GM21529 (cell line): Measurements from ENCODE around the gene TRAPPC2L.
"Not testable (repeated sequence)": the region's sequence is repeated elsewhere in the genome, so short reads cannot be mapped to it uniquely, and the experiment has no call there.

Experiments
- ATAC-seq: cut with Tn5 transposase; IDR thresholded peaks from one replicate; pipeline ENCODE4 v1.9.1; 2021; ENCODE audit not compliant: unreplicated experiment

Gene TRAPPC2L

DNA sequence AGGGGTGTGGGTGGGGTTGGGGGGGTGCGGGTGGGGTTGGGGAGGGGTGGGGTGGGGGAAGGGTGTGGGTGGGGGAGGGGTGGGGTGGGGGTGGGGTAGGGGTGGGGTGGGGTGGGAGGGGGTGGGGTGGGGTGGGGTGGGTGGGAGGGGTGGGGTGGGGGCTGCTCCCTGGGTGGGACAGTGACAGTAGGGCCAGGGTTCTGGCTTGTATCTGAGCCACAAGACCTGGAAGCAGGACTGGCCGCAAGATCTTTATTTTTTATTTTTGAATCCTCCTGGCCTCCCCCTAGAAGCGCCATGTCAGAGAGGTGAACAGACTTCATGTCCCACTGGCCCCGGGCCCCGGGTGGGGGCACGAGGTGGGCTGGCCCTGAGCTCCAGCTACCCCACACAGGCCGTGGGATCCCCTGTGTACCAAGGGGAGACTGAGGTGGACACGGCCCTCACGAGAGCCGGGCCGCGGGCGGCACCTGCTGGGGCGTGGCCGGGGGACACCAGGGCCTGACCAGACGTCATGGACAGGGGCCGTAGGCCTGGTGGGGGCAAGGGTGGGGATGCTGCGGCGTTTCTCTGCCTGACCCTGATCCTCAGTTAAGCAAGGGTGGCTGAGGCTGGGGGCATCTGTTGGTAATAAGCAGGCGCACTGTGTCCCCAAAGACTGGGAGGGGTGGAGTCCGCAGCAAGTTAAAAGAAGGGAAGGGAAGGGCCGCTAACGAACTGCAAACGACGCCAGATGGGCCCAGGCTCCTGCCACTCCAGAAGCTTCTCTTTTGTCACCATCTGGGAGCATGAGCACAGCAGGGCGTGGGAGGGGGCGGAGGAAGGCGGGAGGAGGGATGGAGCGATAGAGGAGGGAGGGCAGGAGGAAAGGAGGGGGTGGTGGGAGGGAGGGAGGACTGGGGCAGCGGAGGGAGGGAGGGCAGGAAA, 31.8 kb downstream of the TRAPPC2L start:
- no peak for ATAC-seq

GRCh38 chr16:88889702-88890352, 32.9 kb downstream of the TRAPPC2L start:
- not testable (repeated sequence) for ATAC-seq

DNA sequence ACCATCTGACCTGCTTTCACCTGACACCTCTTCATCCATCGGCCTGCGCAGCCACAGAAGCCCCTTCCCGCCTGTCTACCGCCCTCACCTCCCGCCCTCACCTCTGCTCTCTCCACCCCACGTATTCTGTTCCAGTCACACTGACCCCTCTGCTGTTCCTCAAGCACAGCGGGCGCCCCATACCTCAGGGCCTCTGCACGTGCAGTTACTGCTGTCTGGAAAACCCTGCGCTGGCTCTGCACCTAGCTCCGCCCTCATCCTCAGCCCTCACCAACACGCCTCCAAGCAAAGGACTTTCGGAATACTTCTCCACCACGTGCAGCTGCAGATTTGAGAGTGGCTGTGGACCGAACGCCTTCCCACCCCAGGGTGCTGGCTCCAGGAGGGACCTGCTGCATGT, 34.2 kb downstream of the TRAPPC2L start:
- ATAC-seq, result no peak

DNA sequence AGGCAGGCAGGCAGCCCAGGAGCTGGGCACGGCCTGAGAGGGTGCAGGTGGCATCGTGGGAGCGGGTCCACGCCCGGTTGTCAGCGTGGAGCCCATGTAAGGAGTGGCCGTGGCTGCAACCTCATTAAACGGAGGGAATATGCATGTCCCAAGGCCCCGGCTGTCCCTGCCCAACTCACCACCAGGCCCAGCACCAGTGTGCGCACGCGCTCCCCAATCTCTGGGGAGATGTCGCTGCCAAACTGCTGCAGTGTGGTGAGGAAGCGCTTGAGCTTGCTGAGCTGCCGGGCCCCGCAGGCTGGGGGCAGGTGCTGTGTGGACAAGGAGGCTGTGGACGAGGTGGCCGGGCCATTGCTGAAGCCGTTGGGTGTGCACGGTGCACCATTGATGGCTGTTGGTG, 35.1 kb downstream of the TRAPPC2L start:
- ATAC-seq, result no peak

DNA sequence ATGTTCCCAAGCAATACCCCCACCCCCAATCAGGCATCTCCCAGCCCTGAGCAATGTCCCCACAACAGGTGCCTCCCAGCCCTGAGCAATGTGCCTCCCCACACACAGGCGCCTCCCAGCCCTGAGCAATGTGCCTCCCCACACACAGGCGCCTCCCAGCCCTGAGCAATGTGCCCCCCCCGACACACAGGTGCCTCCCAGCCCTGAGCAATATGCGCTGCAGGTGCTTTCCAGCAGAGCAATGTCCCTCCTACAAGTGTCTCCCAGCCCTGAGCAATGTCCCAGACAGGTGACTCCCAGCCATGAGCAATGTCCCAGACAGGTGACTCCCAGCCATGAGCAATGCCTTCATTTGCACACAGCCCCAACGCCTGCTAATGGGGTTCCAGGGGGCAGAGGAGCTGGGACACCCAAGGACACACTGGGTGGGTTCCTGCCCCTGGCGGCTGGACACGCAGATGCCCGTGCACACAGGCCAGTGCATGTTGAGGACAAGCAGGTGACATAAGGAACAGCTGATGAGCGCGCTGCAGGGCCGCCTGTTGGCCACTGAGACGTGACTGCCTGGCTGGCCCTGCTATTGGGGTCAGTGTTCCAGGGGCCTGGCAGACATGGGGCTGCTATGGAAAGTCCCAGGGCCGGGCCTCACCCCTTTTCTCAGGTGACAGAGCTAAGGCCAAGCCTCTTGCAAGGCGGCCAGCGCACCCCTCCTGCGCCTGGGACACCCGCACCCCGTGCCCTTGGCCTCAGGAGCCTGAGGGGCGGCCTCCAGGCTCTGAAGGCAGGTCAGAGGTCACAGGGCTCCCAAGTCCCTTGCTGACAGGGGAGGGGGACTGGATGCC, 36.4 kb downstream of the TRAPPC2L start:
- no peak for ATAC-seq

- not testable (repeated sequence) for ATAC-seq
Measured at GRCh38 chr16:88894266-88894665, 37.3 kb downstream of the TRAPPC2L start.

DNA sequence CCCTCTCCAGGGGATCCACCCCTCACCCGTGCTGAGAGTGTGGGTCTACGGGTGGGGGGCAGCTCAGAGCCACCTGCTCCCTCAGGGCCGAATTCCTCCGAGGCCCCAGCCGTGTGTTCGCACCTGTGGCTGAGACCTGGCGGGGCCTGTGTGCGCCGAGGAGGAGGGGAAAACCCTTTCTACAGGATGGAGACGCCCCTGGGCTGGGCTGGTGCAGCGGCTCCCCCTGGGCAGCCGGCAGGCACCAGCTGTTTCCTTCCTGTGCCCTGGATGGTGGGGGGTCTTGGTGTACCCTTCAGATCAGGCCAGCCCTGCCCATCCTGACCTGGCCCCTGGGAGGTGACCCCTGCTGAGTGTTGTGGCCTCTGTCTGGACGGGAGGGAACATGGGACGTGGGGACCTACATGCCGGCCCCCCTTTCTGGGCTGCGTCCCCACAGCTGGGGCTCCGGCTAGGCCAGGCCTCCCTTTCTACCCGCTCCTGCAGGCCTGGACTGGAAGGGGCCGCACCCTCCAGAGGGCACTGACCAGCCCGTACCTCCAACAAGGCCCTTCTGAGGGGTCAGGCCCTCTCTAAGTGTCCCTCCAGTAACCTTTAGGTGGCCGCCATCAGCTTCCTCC, 37.9 kb downstream of the TRAPPC2L start:
- no peak for ATAC-seq

DNA sequence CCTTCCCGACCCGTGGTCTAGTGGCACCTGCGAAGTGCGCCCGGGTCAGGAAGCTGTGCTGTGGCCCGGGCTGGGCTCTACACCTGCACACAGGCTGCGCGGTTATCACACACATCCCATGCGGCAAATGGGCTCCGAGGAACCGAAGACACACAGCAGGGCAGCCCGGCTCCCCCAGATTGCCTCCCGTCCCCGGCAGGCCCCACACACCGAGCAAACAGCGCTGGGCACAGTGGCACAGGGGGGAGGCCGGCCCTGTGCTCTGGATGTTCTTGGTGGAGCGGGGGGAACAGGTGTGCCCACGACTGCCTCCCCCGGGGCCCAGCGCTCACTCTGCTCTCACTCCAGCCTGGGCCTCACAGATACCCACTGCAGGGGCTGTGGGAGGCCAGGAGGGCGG, 38.4 kb downstream of the TRAPPC2L start:
- no peak for ATAC-seq

DNA sequence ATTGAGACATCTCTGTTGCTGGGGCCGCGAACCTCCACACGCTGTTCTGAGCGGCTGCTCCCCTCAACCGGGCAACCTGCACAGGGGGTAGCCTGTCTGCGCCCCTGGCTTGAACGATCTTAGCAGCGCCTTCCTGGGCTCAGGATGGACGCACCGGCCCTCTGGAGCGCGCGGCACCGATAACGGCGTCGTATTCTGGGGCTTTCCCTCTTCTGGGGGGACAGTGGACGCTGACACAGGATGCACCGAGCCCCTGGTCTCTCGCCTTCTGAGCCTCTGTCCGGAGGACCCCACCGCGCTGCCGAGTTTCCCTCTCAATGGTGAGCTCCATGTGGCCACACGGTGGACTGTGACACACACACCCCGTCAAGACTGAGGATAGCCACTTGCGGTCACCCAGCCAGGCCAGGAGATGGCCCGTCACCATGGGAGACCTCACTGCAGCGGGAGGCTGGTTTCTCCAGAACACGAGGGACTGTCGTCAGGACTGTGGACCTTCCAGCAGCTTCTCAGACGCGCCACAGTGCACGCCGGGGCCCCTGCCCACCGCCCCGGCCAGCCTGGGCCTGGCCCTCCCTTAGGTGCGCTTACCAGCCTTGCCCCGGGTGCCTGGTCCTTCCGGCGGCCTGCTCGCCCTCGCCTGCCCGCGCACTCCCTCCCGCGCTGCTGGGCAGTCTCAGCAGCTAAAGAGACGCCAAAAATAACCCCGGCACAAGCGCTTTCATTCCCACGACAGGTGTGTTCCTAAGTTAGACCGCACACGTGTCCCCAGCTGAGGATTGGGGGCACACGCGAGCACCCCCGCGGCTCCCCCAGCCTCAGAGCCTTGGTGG, 39.5 kb downstream of the TRAPPC2L start:
- ATAC-seq, result no peak

DNA sequence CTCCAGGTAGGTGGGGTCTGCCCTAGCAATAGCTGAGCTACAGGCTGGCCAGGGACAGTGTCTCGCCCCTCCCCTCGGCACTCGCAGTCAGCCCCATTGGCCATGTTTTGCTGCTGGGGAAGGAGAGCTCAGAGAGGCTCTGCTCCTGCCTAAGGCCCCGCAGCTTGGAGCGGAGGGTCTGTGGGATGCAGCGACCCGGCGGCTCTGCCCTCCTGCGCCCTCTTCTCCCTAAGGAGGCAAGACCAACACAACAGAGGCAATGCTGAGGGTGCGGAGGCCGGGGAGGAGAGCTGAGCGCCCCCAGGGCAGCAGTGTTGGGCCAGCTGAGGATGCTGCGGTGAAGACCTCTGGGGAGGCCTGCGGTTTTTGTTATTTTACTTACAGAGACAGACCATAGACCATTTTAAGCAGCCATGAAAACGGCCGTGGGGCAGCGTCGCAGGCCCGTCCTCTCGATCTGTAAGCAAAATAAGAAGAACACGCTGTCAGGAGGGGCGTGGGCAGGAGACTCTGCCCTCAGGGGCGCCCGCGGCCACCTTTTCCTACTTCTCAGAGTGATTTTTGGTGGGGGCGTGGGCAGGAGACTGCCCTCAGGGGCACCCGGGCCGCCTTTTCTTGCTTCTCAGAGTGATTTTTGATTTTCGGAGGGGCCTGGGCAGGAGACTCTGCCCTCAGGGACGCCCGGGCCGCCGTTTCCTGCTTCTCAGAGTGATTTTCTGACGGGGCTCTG, 40.9 kb downstream of the TRAPPC2L start:
- no peak for ATAC-seq

- no peak for ATAC-seq
Measured at GRCh38 chr16:88899901-88900661, 43.2 kb downstream of the TRAPPC2L start.

GRCh38 chr16:88900662-88901052, 43.7 kb downstream of the TRAPPC2L start:
- ATAC-seq, result no peak

GRCh38 chr16:88901718-88902337, 44.9 kb downstream of the TRAPPC2L start:
- no peak for ATAC-seq

- ATAC-seq, result no peak
Measured at GRCh38 chr16:88902744-88903143, 45.8 kb downstream of the TRAPPC2L start.

DNA sequence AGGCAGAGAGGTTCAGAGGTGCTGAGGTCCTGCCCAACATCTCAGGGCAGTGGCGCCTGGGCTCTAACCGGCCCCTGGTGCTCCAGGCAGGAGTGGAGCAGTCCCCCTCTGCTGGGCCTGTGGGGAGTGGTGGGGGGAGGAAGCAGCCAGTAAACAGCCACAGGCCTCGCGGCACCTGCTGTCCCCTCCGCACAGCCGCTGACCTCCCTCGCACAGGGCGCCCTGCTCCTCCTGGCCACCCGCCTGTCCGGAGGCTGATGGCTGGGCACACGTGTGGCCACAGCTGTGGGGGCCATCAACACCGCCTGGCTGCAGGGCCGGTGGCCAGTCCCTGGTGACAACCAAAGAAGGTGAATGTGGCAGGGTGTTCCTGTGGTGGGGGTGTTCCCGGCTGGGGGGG, 46.3 kb downstream of the TRAPPC2L start:
- ATAC-seq, result no peak

GRCh38 chr16:88904676-88905365, 47.9 kb downstream of the TRAPPC2L start:
- ATAC-seq, result no peak

- no peak for ATAC-seq
Measured at GRCh38 chr16:88905563-88905962, 48.6 kb downstream of the TRAPPC2L start.

DNA sequence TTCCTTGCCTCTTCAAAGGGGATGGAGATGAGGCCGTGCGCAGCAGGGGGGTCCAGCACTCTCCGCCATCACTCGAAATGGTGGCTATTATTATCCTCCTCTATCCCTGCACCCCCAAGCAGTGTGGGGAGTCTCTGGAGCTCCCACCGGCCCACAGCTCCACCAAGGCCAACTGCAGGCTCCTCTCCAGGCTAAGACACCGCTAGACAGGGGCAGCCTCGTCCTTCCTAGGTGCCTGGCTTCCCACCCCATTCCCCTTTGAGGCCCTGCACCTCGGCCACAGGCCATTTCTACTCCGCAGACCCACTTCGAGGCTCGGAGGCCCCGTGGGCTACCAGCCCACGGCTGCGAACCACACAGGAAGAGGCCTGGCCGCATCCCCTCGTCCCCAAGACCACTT, 49.1 kb downstream of the TRAPPC2L start:
- no peak for ATAC-seq
